ACC112 (cell line): ENCODE measurements around the gene JAM3.

Source experiments
- H2AFZ ChIP-seq: fragments of 200-600 bp; sonication (generic); one replicate; pipeline ENCODE4 v1.6.0; 2017; ENCODE audit warnings: antibody characterized with exemption, low read length; ENCODE audit not compliant: unreplicated experiment
- H3K27ac ChIP-seq: fragments of 200-600 bp; sonication (generic); 2 replicates; pipeline ENCODE4 v1.5.1; 2014; ENCODE audit warnings: low read depth, mild to moderate bottlenecking, antibody characterized with exemption, low read length, moderate library complexity
- H3K27me3 ChIP-seq: fragments of 200-600 bp; sonication (generic); 2 replicates; pipeline ENCODE4 v1.6.1; 2014; ENCODE audit warnings: mild to moderate bottlenecking, antibody characterized with exemption, low read length, moderate library complexity, mixed read lengths; ENCODE audit not compliant: insufficient read depth
- H3K36me3 ChIP-seq: fragments of 200-600 bp; sonication (generic); 2 replicates; pipeline ENCODE4 v1.6.1; 2016; ENCODE audit warnings: mild to moderate bottlenecking, antibody characterized with exemption, low read length, moderate library complexity, mixed read lengths; ENCODE audit not compliant: insufficient read depth
- H3K4me1 ChIP-seq: fragments of 200-600 bp; sonication (generic); one replicate; pipeline ENCODE4 v1.6.1; 2016; ENCODE audit warnings: low read length, mixed read lengths; ENCODE audit not compliant: insufficient read depth, unreplicated experiment, control insufficient read depth
- H3K4me3 ChIP-seq: fragments of 200-600 bp; sonication (generic); 2 replicates; pipeline ENCODE4 v1.5.1; 2014; ENCODE audit warnings: mild to moderate bottlenecking, low read depth, low read length
- H3K79me2 ChIP-seq: fragments of 200-600 bp; sonication (generic); one replicate; pipeline ENCODE4 v1.6.0; 2016; ENCODE audit warnings: low read length; ENCODE audit not compliant: control insufficient read depth, unreplicated experiment, insufficient read depth

Gene JAM3

GRCh38 chr11:134030853-134031252 lies 38.0 kb upstream of the JAM3 start:
- Histone ChIP-seq H3K4me1 (peaks cover 8% of the 10 kb centered on the region), H2AFZ (no peak overlapping the region), H3K36me3 (no peaks in the 10 kb centered on the region), H3K4me3 (no peak overlapping the region), H3K27me3 (peaks cover 54% of the 10 kb centered on the region), H3K27ac (no peak overlapping the region), H3K79me2 (no peaks in the 10 kb centered on the region)

DNA sequence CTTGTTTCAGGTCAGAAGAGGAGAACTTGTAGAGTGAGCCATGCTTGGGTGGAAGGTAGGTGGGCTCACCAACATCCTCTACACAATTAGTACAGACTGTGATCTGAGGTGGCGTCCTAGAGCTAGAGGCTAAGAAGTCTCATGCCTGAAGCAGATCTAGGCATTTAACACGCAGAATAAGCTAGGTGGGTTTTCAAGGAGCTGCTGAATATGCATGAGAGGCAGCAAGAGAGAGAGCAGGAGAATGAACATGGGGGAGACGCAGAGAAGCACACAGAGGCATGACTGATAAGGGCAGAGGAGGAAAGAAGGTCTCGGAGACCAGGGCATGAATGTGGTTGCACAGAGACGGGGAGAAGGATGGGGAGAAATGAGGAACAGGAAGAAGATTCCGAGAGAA lies 36.8 kb upstream of the JAM3 start:
- H3K27me3 ChIP-seq, result peaks cover 42% of the 10 kb centered on the region
- no peak overlapping the region for H2AFZ ChIP-seq
- H3K36me3 ChIP-seq, result no peaks in the 10 kb centered on the region
- no peaks in the 10 kb centered on the region for H3K79me2 ChIP-seq
- H3K4me1 ChIP-seq, result peaks cover 8% of the 10 kb centered on the region
- H3K27ac ChIP-seq, result no peak overlapping the region
- no peak overlapping the region for H3K4me3 ChIP-seq

- Histone ChIP-seq H2AFZ (no peak overlapping the region), H3K36me3 (no peaks in the 10 kb centered on the region), H3K79me2 (no peaks in the 10 kb centered on the region), H3K4me1 (peaks cover 8% of the 10 kb centered on the region), H3K27ac (no peak overlapping the region), H3K27me3 (peaks cover 40% of the 10 kb centered on the region), H3K4me3 (no peak overlapping the region)
These were observed 36.3 kb upstream of the JAM3 start for GRCh38 chr11:134032501-134033091.

- H3K4me3 ChIP-seq, result no peak overlapping the region
- no peaks in the 10 kb centered on the region for H3K79me2 ChIP-seq
- H3K4me1 ChIP-seq, result peaks cover 8% of the 10 kb centered on the region
- H2AFZ ChIP-seq, result no peak overlapping the region
- H3K27ac ChIP-seq, result no peak overlapping the region
- no peaks in the 10 kb centered on the region for H3K36me3 ChIP-seq
- peaks cover 39% of the 10 kb centered on the region for H3K27me3 ChIP-seq
These were observed 35.6 kb upstream of the JAM3 start for GRCh38 chr11:134033276-134033675.

DNA sequence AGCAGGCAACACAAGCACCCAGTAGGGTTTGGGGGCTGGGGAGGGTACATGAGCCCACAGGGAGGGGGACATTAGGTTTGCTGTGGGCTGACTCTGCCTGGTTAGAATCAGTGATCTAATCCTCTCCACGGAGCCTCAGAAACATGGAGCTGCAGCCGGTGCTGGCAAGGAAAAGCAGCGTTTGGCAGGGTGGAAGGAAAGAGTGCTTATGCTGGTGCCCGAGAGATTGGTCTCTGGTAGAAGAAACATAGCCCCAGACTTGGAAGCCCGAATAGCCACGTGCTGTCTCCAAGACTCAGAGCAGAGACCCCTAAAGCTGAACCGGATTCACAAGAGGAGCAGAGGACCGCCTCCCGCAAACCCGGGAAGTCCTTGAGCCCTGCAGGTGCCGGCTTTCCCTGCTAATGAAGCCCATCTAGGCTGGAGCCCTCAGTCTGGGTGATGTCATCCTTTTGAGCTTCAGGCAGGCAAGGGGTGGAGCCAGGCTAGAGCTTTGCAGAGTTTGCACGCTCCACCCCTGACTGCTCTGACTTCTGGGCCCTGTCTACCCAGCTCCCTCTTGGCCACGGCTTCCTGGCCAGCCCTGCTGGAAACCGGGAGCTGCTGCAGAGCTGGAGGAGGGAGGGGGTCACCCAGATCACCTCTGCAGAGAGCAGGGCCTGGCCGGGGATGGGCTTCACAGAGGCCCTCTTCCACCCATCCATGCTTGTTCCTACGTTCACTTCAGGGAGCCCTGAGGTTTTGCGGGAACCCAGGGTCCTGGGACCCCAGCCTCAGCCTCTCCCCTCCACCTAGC lies 35.0 kb upstream of the JAM3 start:
- Histone ChIP-seq H2AFZ (no peak overlapping the region), H3K4me1 (peaks cover 8% of the 10 kb centered on the region), H3K27me3 (peaks cover 33% of the 10 kb centered on the region), H3K4me3 (peak overlapping the region; percentile 52; the same call in 1 of the 2 replicates), H3K79me2 (no peaks in the 10 kb centered on the region), H3K36me3 (no peaks in the 10 kb centered on the region), H3K27ac (no peak overlapping the region)

GRCh38 chr11:134034496-134035381 lies 34.1 kb upstream of the JAM3 start:
- Histone ChIP-seq H3K27ac (no peak overlapping the region), H2AFZ (no peak overlapping the region)

DNA sequence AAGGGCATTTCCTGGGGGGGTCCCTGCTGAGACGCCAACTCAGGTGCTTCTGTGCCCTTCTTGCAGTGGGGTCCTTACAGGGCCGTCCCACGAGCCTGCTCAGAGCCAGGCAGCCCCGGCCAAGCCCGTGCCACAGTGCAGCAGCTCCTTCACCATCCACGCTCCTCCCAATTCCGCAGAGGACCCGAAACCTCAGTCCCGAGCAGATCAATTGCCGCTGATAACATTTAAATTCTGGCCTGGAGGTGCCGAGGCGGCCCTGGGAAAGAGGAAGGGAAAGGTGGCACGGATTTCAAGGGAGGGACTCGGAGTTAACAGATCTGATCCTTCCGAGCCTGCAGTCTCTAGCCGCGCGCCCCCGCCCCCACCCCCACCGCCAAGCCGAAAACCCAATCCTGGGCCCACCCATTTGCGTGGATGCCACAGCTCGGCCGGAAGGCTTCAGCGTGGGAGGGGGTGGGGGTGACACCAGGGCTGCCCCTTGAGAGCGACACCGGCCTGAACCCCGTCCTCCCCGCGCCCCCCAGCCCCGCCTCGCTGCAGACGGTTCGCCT lies 32.3 kb upstream of the JAM3 start:
- Histone ChIP-seq H3K79me2 (no peaks in the 10 kb centered on the region), H3K4me1 (peaks cover 8% of the 10 kb centered on the region), H3K36me3 (no peaks in the 10 kb centered on the region), H3K4me3 (peak overlapping the region; percentile 74), H3K27me3 (peaks cover 17% of the 10 kb centered on the region), H3K27ac (no peak overlapping the region), H2AFZ (peak overlapping the region; percentile 42)

More at GRCh38 chr11:134034496-134035381, 34.1 kb upstream of the JAM3 start:
- H3K36me3 ChIP-seq, result no peaks in the 10 kb centered on the region
- no peak overlapping the region for H3K4me3 ChIP-seq
- no peaks in the 10 kb centered on the region for H3K79me2 ChIP-seq
- peaks cover 8% of the 10 kb centered on the region for H3K4me1 ChIP-seq
- H3K27me3 ChIP-seq, result peaks cover 24% of the 10 kb centered on the region

GRCh38 chr11:134037046-134037908 lies 31.6 kb upstream of the JAM3 start:
- Histone ChIP-seq H3K79me2 (no peaks in the 10 kb centered on the region), H3K36me3 (no peaks in the 10 kb centered on the region), H3K27me3 (peaks cover 12% of the 10 kb centered on the region), H2AFZ (peak overlapping the region; percentile 42), H3K4me3 (peak overlapping the region; percentile 74), H3K27ac (no peak overlapping the region), H3K4me1 (peaks cover 8% of the 10 kb centered on the region)

- Histone ChIP-seq H3K4me1 (peaks cover 5% of the 10 kb centered on the region), H3K27ac (no peak overlapping the region), H3K36me3 (no peaks in the 10 kb centered on the region), H3K4me3 (no peak overlapping the region), H2AFZ (no peak overlapping the region), H3K27me3 (peaks cover 5% of the 10 kb centered on the region), H3K79me2 (no peaks in the 10 kb centered on the region)
These were observed 29.9 kb upstream of the JAM3 start for GRCh38 chr11:134038897-134039470.
